H1 (cell line): ENCODE measurements around the gene ZNF292. TPM values are rescaled to one million over a fixed set of nuclear protein-coding genes. Genes with fewer than 3 reads are reported as not detected.

Source experiments
- CTCF ChIA-PET: fragments of 300-600 bp; sonication (Branson Sonifier 250); formaldehyde crosslinking; loops from one replicate; lab custom pipeline; 2021; ENCODE audit not compliant: partially characterized antibody; lab: Charles Lee
- POLR2A ChIA-PET: fragments of 300-600 bp; sonication (Branson Sonifier 250); formaldehyde crosslinking; loops from one replicate; lab custom pipeline; 2021; ENCODE audit warnings: inconsistent platforms; ENCODE audit not compliant: partially characterized antibody; lab: Charles Lee
- DNase-seq, 2 experiments: peaks; one replicate each; pipeline versions ENCODE4 v3.0.0 to v3.0.0-alpha.2; 2010 to 2022; ENCODE audit warnings: low spot score in 2 of 2, low read depth in 1 of 2, mixed read lengths in 1 of 2
- FAIRE-seq: peaks from 2 replicates; lab custom pipeline; 2011; peaks lifted over from hg19 to GRCh38; lab: Jason Lieb, UNC
- H2AFZ ChIP-seq: 2 replicates; pipeline ENCODE4 v1.8.1; 2012; ENCODE audit warnings: low read length, inconsistent platforms
- H2AK5ac ChIP-seq: 2 replicates; pipeline ENCODE4 v1.6.1; 2013; ENCODE audit warnings: low read depth, low read length
- H2BK120ac ChIP-seq: replicated peaks from 2 replicates; pipeline ENCODE3; 2013; ENCODE audit warnings: low read depth, low read length, inconsistent platforms
- H2BK12ac ChIP-seq: 2 replicates; pipeline ENCODE4 v1.6.1; 2013; ENCODE audit warnings: low read depth, low read length
- H2BK15ac ChIP-seq: 2 replicates; pipeline ENCODE4 v1.6.1; 2013; ENCODE audit warnings: low read length
- H2BK20ac ChIP-seq: 2 replicates; pipeline ENCODE4 v1.6.1; 2013; ENCODE audit warnings: low read length
- H2BK5ac ChIP-seq: 2 replicates; pipeline ENCODE4 v1.6.1; 2013; ENCODE audit warnings: low read depth, low read length
- H3K14ac ChIP-seq: 2 replicates; pipeline ENCODE4 v1.6.1; 2013; ENCODE audit warnings: inconsistent platforms; ENCODE audit not compliant: insufficient read length
- H3K18ac ChIP-seq: 2 replicates; pipeline ENCODE4 v1.6.1; 2013; ENCODE audit warnings: low read length; ENCODE audit errors: extremely low read depth
- H3K23ac ChIP-seq: 2 replicates; pipeline ENCODE4 v1.6.1; 2013; ENCODE audit warnings: inconsistent platforms; ENCODE audit not compliant: insufficient read length
- H3K23me2 ChIP-seq: 2 replicates; pipeline ENCODE4 v1.6.1; 2013; ENCODE audit warnings: low read depth, low read length
- H3K27ac ChIP-seq: 2 replicates; pipeline ENCODE4 v1.6.1; 2011; ENCODE audit warnings: low read depth, low read length, inconsistent platforms
- H3K27me3 ChIP-seq, 4 experiments: replicated peaks in 1 of 4; 1 replicate in 1 of 4; 2 replicates in 3 of 4; pipeline versions ENCODE4 v1.6.1 to v1.8.1; 2011 to 2013; ENCODE audit warnings: low read length in 3 of 4, mild to moderate bottlenecking in 3 of 4, inconsistent platforms in 2 of 4, mixed read lengths in 2 of 4, moderate library complexity in 1 of 4; ENCODE audit not compliant: control insufficient read depth in 3 of 4, insufficient read depth in 3 of 4; ENCODE audit errors: extremely low read depth in 1 of 4
- H3K36me3 ChIP-seq, 4 experiments: 2 replicates each; pipeline versions ENCODE4 v1.6.1 to v1.8.1; 2011 to 2013; ENCODE audit warnings: mild to moderate bottlenecking in 4 of 4, low read length in 3 of 4, moderate library complexity in 2 of 4, control low read depth in 1 of 4, inconsistent platforms in 1 of 4; ENCODE audit not compliant: insufficient read depth in 4 of 4, control insufficient read depth in 2 of 4
- H3K4ac ChIP-seq: replicated peaks from 2 replicates; pipeline ENCODE3; 2013; ENCODE audit warnings: low read length, low read depth, mixed read lengths, inconsistent platforms; ENCODE audit not compliant: insufficient read length
- H3K4me1 ChIP-seq, 4 experiments: replicated peaks in 1 of 4; 1 replicate in 1 of 4; 2 replicates in 3 of 4; pipeline versions ENCODE4 v1.6.1 to v1.8.1; 2011 to 2013; ENCODE audit warnings: low read length in 3 of 4, inconsistent platforms in 2 of 4, mixed read lengths in 1 of 4; ENCODE audit not compliant: insufficient read depth in 4 of 4, control insufficient read depth in 3 of 4
- H3K4me2 ChIP-seq, 2 experiments: 2 replicates each; pipeline versions ENCODE4 v1.6.1 to v1.8.1; 2011 to 2013; ENCODE audit warnings: low read depth in 2 of 2, low read length in 2 of 2, control low read depth in 1 of 2, inconsistent platforms in 1 of 2, mild to moderate bottlenecking in 1 of 2; ENCODE audit not compliant: insufficient read depth in 1 of 2
- H3K4me3 ChIP-seq, 4 experiments: fragments of 200-600, 300-600 bp in 1 of 4; sonication (generic), shearing (Covaris generic), sonication (Bioruptor Twin) in 1 of 4; 2 replicates each; pipeline versions ENCODE4 v1.5.1 to v1.8.1; 2011 to 2016; ENCODE audit warnings: low read length in 4 of 4, low read depth in 3 of 4, control low read depth in 2 of 4, inconsistent platforms in 2 of 4, mild to moderate bottlenecking in 2 of 4, mixed read lengths in 1 of 4, moderate library complexity in 1 of 4; ENCODE audit not compliant: insufficient read depth in 2 of 4; ENCODE audit errors: extremely low read depth in 1 of 4
- H3K56ac ChIP-seq: replicated peaks from 2 replicates; pipeline ENCODE3; 2013; ENCODE audit warnings: low read depth, mild to moderate bottlenecking, mixed read lengths, low read length, inconsistent platforms; ENCODE audit not compliant: insufficient read length
- H3K79me1 ChIP-seq: 2 replicates; pipeline ENCODE4 v1.6.1; 2013; ENCODE audit warnings: low read depth, low read length, control low read depth
- H3K79me2 ChIP-seq, 2 experiments: 2 replicates each; pipeline versions ENCODE4 v1.6.1 to v1.8.1; 2012 to 2013; ENCODE audit warnings: low read length in 2 of 2, mild to moderate bottlenecking in 2 of 2, inconsistent platforms in 1 of 2; ENCODE audit not compliant: insufficient read depth in 2 of 2, control insufficient read depth in 1 of 2
- H3K9ac ChIP-seq, 4 experiments: replicated peaks in 1 of 4; 1 replicate in 1 of 4; 2 replicates in 3 of 4; pipeline versions ENCODE4 v1.6.1 to v1.8.1; 2011 to 2013; ENCODE audit warnings: low read depth in 3 of 4, low read length in 3 of 4, control low read depth in 2 of 4, mild to moderate bottlenecking in 2 of 4, moderate library complexity in 2 of 4, inconsistent platforms in 1 of 4; ENCODE audit errors: extremely low read depth in 1 of 4
- H3K9me3 ChIP-seq, 2 experiments: 2 replicates each; pipeline versions ENCODE4 v1.6.1 to v1.8.1; 2012 to 2013; ENCODE audit warnings: mild to moderate bottlenecking in 2 of 2, moderate library complexity in 2 of 2, control low read depth in 1 of 2, inconsistent platforms in 1 of 2, low read depth in 1 of 2, low read length in 1 of 2, mixed read lengths in 1 of 2; ENCODE audit not compliant: insufficient read depth in 2 of 2
- H4K20me1 ChIP-seq, 2 experiments: replicated peaks in 1 of 2; 2 replicates each; pipeline versions ENCODE3 to v1.8.1; 2011 to 2013; ENCODE audit warnings: inconsistent platforms in 2 of 2, low read length in 2 of 2, mild to moderate bottlenecking in 1 of 2; ENCODE audit not compliant: insufficient read depth in 2 of 2, control insufficient read depth in 1 of 2
- H4K5ac ChIP-seq: 2 replicates; pipeline ENCODE4 v1.6.1; 2013; ENCODE audit warnings: low read length, low read depth, mixed read lengths, inconsistent platforms; ENCODE audit not compliant: insufficient read length
- H4K8ac ChIP-seq: 2 replicates; pipeline ENCODE4 v1.8.0; 2013; ENCODE audit warnings: mild to moderate bottlenecking, moderate library complexity, low read length, inconsistent platforms; ENCODE audit not compliant: insufficient read depth; ENCODE audit errors: extremely low read depth
- H4K91ac ChIP-seq: replicated peaks from 2 replicates; pipeline ENCODE3; 2013; ENCODE audit warnings: low read length, mixed read lengths, inconsistent platforms; ENCODE audit not compliant: insufficient read length
- BACH1 ChIP-seq: IDR thresholded peaks from 2 replicates; pipeline ENCODE4 v1.6.1; 2012; ENCODE audit warnings: low read length, improper control_type of control experiment
- JUN ChIP-seq: IDR thresholded peaks from 2 replicates; pipeline ENCODE4 v1.6.1; 2011; ENCODE audit warnings: low read depth, mild to moderate bottlenecking, improper control_type of control experiment, low read length
- MAX ChIP-seq: IDR thresholded peaks from 2 replicates; pipeline ENCODE4 v1.6.1; 2012; ENCODE audit warnings: inconsistent platforms
- RBBP5 ChIP-seq: IDR thresholded peaks from 2 replicates; pipeline ENCODE4 v1.7.1; 2012; ENCODE audit warnings: low read depth, mild to moderate bottlenecking, inconsistent platforms, low read length, moderate library complexity, borderline replicate concordance
- RXRA ChIP-seq: IDR thresholded peaks from 2 replicates; pipeline ENCODE4 v1.6.1; 2011; ENCODE audit warnings: low read depth, mild to moderate bottlenecking, low read length, moderate library complexity; ENCODE audit not compliant: insufficient read depth
- TEAD4 ChIP-seq: IDR thresholded peaks from 2 replicates; pipeline ENCODE4 v1.6.1; 2012; ENCODE audit warnings: low read depth, low read length, inconsistent platforms, mixed read lengths
- WGBS, 2 experiments: shearing (Covaris generic) in 1 of 2; methylation state at CpG; one replicate each; pipeline versions ENCODE4 v1.1.6 to v1.1.7; 2013 to 2015; ENCODE audit warnings: low lambda C conversion rate in 2 of 2, mixed read lengths in 2 of 2, inconsistent platforms in 1 of 2, low coverage in 1 of 2, missing lambda C conversion rate in 1 of 2; ENCODE audit not compliant: insufficient replicate concordance in 2 of 2, insufficient coverage in 1 of 2, insufficient read length in 1 of 2; ENCODE audit errors: extremely low coverage in 1 of 2, missing lambda C conversion rate in 1 of 2; 5-methylcytosine and 5-hydroxymethylcytosine counted together
- polyA plus RNA-seq, 7 experiments: library from polyadenylated mRNA; depleted of rRNA in 3 of 7; stranded (reverse) in 5 of 7; unstranded in 2 of 7; fragments of >200 nt in 5 of 7; fragments of 200-250 nt in 2 of 7; gene quantifications; 1 replicate in 5 of 7; 2 replicates in 1 of 7; 4 replicates in 1 of 7; pipeline versions ENCODE4 v1.2.1 to v1.2.3, GENCODE V29; 2011 to 2013; ENCODE audit warnings: missing spikeins in 2 of 7, mixed read lengths in 2 of 7
- total RNA-seq: library from RNA; stranded (reverse); fragmentation: NEBNext Ultra II Directional; extraction: Animal tissue kit (Norgen Biotek cat#: 25700); gene quantifications from 2 replicates; pipeline ENCODE4 v1.2.1, GENCODE V29; 2021

The ZNF292 gene
- total and polyA plus RNA-seq, 2 of the 8 experiments (the other 6 are each of a cell fraction or from before 2014, with no cell fraction given) = 6.8 to 44.2 TPM

- Histone ChIP-seq H3K79me2 (peaks cover 16 to 99% of the 10 kb centered on the region in 2 experiments), H3K56ac (no peak overlapping the region), H3K23me2 (no peaks in the 10 kb centered on the region), H3K9ac (no peak overlapping the region), H4K91ac (no peak overlapping the region), H3K4me3 (no peak overlapping the region), H2BK20ac (no peak overlapping the region), H3K14ac (no peak overlapping the region), H2BK15ac (no peak overlapping the region), H2BK120ac (no peak overlapping the region), H3K27me3 (no peaks in the 10 kb centered on the region), H3K4ac (no peak overlapping the region), H2AK5ac (no peak overlapping the region), H3K23ac (no peak overlapping the region), H4K8ac (no peak overlapping the region), H4K20me1 (peaks cover 5 to 9% of the 10 kb centered on the region in 2 experiments), H3K4me1 (peaks cover 6 to 27% (median 21%) of the 10 kb centered on the region in 4 experiments), H3K9me3 (no peaks in the 10 kb centered on the region), H3K18ac (no peak overlapping the region)
- no peak for DNase-seq
- 87% methylated on average over 1 of the region's 1 CpG; no CpG with 5 or more reads in 1 of the 2 experiments for WGBS, 2 experiments
- CTCF ChIA-PET = no interaction called here
- POLR2A ChIA-PET = no interaction called here
- TF ChIP-seq RBBP5 (no peak), JUN (no peak), TEAD4 (no peak), MAX (no peak), BACH1 (no peak), RXRA (no peak)
- TF ChIP-seq, all 59 proteins: peak for 0
- no peak overlapping the region for H2AFZ ChIP-seq
- no peak overlapping the region for H3K27ac ChIP-seq
- no peak overlapping the region for H4K5ac ChIP-seq
- peaks cover 9% of the 10 kb centered on the region for H3K79me1 ChIP-seq
- H2BK12ac ChIP-seq = no peak overlapping the region
- no peak for FAIRE-seq
- H2BK5ac ChIP-seq = no peak overlapping the region
- no peak overlapping the region for H3K4me2 ChIP-seq
- peaks cover 0 to 2% (median 0%) of the 10 kb centered on the region in 4 experiments; a peak in 2 of 8 replicates for H3K36me3 ChIP-seq
Measured at GRCh38 chr6:87183687-87184086, 28.3 kb downstream of the ZNF292 start.
